CD4-positive, alpha-beta T cell (primary cell): ENCODE data around the gene ZFPM1. TPM values are rescaled to one million over a fixed set of nuclear protein-coding genes. Genes with fewer than 3 reads are reported as not detected.
A peak's percentile ranks its signal among the peaks of the same experiment; 100 is the strongest.

ENCODE experiments used
- ATAC-seq: fragments of 200-7000 bp; cut with Tn5 transposase; one replicate; pipeline ENCODE4 v1.10.0; 2022; ENCODE audit warnings: mild to moderate bottlenecking; ENCODE audit not compliant: poor library complexity
- CTCF ChIA-PET: fragments of 350-600 bp; sonication (Branson Sonifier 250); formaldehyde crosslinking; loops from one replicate; lab custom pipeline; 2021; ENCODE audit warnings: antibody characterized with exemption, inconsistent platforms; lab: Charles Lee
- POLR2A ChIA-PET: fragments of 350-600 bp; sonication (Branson Sonifier 250); formaldehyde crosslinking; loops from one replicate; lab custom pipeline; 2021; ENCODE audit warnings: antibody characterized with exemption, inconsistent platforms; lab: Charles Lee
- DNase-seq, 14 experiments: peaks; one replicate each; pipeline ENCODE4 v3.0.0-alpha.2; 2013 to 2020; ENCODE audit warnings: mixed read lengths in 2 of 14
- H3K27ac ChIP-seq, 2 donors: one replicate each; pipeline versions ENCODE4 v1.5.1 to v1.7.0; 2013; ENCODE audit warnings: low read length in 2 of 2, low read depth in 1 of 2, mild to moderate bottlenecking in 1 of 2
- H3K27me3 ChIP-seq, 2 experiments: 1 replicate in 1 of 2; 2 replicates in 1 of 2; pipeline versions ENCODE4 v1.6.1 to v1.7.0; 2013; ENCODE audit warnings: low read length in 2 of 2, control low read depth in 1 of 2, mild to moderate bottlenecking in 1 of 2, moderate library complexity in 1 of 2; ENCODE audit not compliant: insufficient read depth in 2 of 2, control insufficient read depth in 1 of 2
- H3K36me3 ChIP-seq: one replicate; pipeline ENCODE4 v1.6.1; 2013; ENCODE audit warnings: low read length, control low read depth; ENCODE audit not compliant: insufficient read depth
- H3K4me1 ChIP-seq: one replicate; pipeline ENCODE4 v1.6.1; 2013; ENCODE audit warnings: low read length, control low read depth; ENCODE audit not compliant: insufficient read depth
- H3K4me3 ChIP-seq: one replicate; pipeline ENCODE4 v1.5.1; 2013; ENCODE audit warnings: mild to moderate bottlenecking, low read length, moderate library complexity
- H3K9me3 ChIP-seq, 2 experiments: 1 replicate in 1 of 2; 2 replicates in 1 of 2; pipeline versions ENCODE4 v1.6.1 to v1.7.0; 2013; ENCODE audit warnings: low read length in 2 of 2, mild to moderate bottlenecking in 2 of 2, control low read depth in 1 of 2, moderate library complexity in 1 of 2; ENCODE audit not compliant: control insufficient read depth in 1 of 2, insufficient read depth in 1 of 2
- H3K27ac Mint-ChIP-seq: one replicate; pipeline ENCODE4 v1.8.0; 2020; ENCODE audit warnings: mixed read lengths
- H3K27me3 Mint-ChIP-seq: one replicate; pipeline ENCODE4 v1.8.0; 2021; ENCODE audit warnings: mixed read lengths
- H3K36me3 Mint-ChIP-seq: one replicate; pipeline ENCODE4 v1.8.0; 2021; ENCODE audit warnings: low read depth, mixed read lengths
- H3K4me1 Mint-ChIP-seq: one replicate; pipeline ENCODE4 v1.8.0; 2021; ENCODE audit warnings: low read depth, mixed read lengths
- H3K4me3 Mint-ChIP-seq: one replicate; pipeline ENCODE4 v1.8.0; 2020; ENCODE audit warnings: mild to moderate bottlenecking, mixed read lengths
- H3K9me3 Mint-ChIP-seq: one replicate; pipeline ENCODE4 v1.8.0; 2020; ENCODE audit warnings: mixed read lengths
- CTCF ChIP-seq: fragments of 200-600 bp; IDR thresholded peaks from one replicate; pipeline ENCODE4 v1.8.0; 2022; ENCODE audit warnings: antibody characterized with exemption, mild to moderate bottlenecking
- intact Hi-C, 2 experiments: fragments of 100-400 bp; cut with DNase I in 1 of 2; cut with micrococcal nuclease in 1 of 2; formaldehyde crosslinking; loops; one replicate each; pipeline versions ENCODE4 v1.15.1 to v1.9.0; 2023 to 2025; cut with DNase I, micrococcal nuclease
- total RNA-seq, 174 experiments: library from RNA in 2 of 174; stranded (reverse) in 2 of 174; gene quantifications; one replicate each; pipeline ENCODE4 v1.2.3 and lab custom pipeline; 2021 to 2026

Gene ZFPM1
- total RNA-seq, 2 experiments from 2014 or later: 22.8 to 24.2 TPM

- Histone ChIP-seq H3K27ac (peak overlapping the region; percentile 67 to 68), H3K36me3 (no peaks in the 10 kb centered on the region), H3K27me3 (no peaks in the 10 kb centered on the region), H3K9me3 (no peaks in the 10 kb centered on the region), H3K4me1 (peaks cover 55% of the 10 kb centered on the region), H3K4me3 (peak overlapping the region; percentile 69)
- DNase-seq (peak in 7 of 14 experiments; percentile 26 to 60 (median 43)), ATAC-seq (no peak)
- no peaks in the 10 kb centered on the region for H3K9me3 Mint-ChIP-seq
- no peaks in the 10 kb centered on the region for H3K27me3 Mint-ChIP-seq
- intact Hi-C loops: loop anchor here (1.0 to 10.0 kb wide), 9 partner anchors 80 to 1069 kb away; partner anchors contain the start of genes CTU2 (in 2 of the 2), RNF166 (in 2 of the 2), BANP (in 1 of the 2) and FBXO31 (in 1 of the 2)
- H3K4me1 Mint-ChIP-seq: peaks cover 27% of the 10 kb centered on the region
- H3K27ac Mint-ChIP-seq: peak overlapping the region; percentile 90
- TF ChIP-seq CTCF: no peak
- POLR2A ChIA-PET: interaction anchor here (1.1 to 2.2 kb wide), 9 partner anchors 12 to 503 kb away, joined by 3 to 16 read pairs (median 4); partner anchors contain the start of genes BANP and ZC3H18
- peak overlapping the region; percentile 98 for H3K4me3 Mint-ChIP-seq
- peaks cover 15% of the 10 kb centered on the region for H3K36me3 Mint-ChIP-seq
- CTCF ChIA-PET: no interaction called here
Measured at GRCh38 chr16:88453611-88454522, 787 bp downstream of the ZFPM1 start.

- Histone ChIP-seq H3K27me3 (no peaks in the 10 kb centered on the region), H3K9me3 (no peaks in the 10 kb centered on the region), H3K27ac (peak overlapping the region; percentile 67 to 68), H3K4me3 (peak overlapping the region; percentile 69), H3K36me3 (no peaks in the 10 kb centered on the region), H3K4me1 (peaks cover 60% of the 10 kb centered on the region)
- peaks cover 15% of the 10 kb centered on the region for H3K36me3 Mint-ChIP-seq
- CTCF ChIA-PET: no interaction called here
- intact Hi-C loops: loop anchor here (5.0 to 10.0 kb wide), 6 partner anchors 233 to 1070 kb away; partner anchors contain the start of genes BANP (in 1 of the 2), CTU2 (in 1 of the 2), FBXO31 (in 1 of the 2) and GALNS (in 1 of the 2)
- peaks cover 32% of the 10 kb centered on the region for H3K4me1 Mint-ChIP-seq
- TF ChIP-seq CTCF: no peak
- peak in 11 of 14 experiments; percentile 30 to 81 (median 50) for DNase-seq
- H3K27ac Mint-ChIP-seq: peak overlapping the region; percentile 90
- no peaks in the 10 kb centered on the region for H3K9me3 Mint-ChIP-seq
- ATAC-seq: no peak
- H3K27me3 Mint-ChIP-seq: no peaks in the 10 kb centered on the region
- peak overlapping the region; percentile 98 for H3K4me3 Mint-ChIP-seq
- POLR2A ChIA-PET: interaction anchor here (1.2 to 2.2 kb wide), 8 partner anchors 11 to 504 kb away, joined by 3 to 16 read pairs (median 4); partner anchors contain the start of genes BANP and ZC3H18
Measured at GRCh38 chr16:88454523-88454947, 1.5 kb downstream of the ZFPM1 start.

- Histone ChIP-seq H3K27me3 (no peaks in the 10 kb centered on the region), H3K36me3 (no peaks in the 10 kb centered on the region), H3K4me3 (peak overlapping the region; percentile 69), H3K4me1 (peaks cover 70% of the 10 kb centered on the region), H3K27ac (peak overlapping the region in 1 of 2 donors; percentile 36), H3K9me3 (no peaks in the 10 kb centered on the region)
- TF ChIP-seq CTCF: peak; percentile 17
- CTCF ChIA-PET: no interaction called here
- peaks cover 32% of the 10 kb centered on the region for H3K4me1 Mint-ChIP-seq
- H3K36me3 Mint-ChIP-seq: peaks cover 15% of the 10 kb centered on the region
- intact Hi-C loops: loop anchor here (1.0 to 10.0 kb wide), 4 partner anchors 14 to 1071 kb away; partner anchors contain the start of genes CTU2 (in 1 of the 2), FBXO31 (in 1 of the 2) and RNF166 (in 1 of the 2)
- POLR2A ChIA-PET: interaction anchor here (1.6 to 2.2 kb wide), 3 partner anchors 10 to 505 kb away, joined by 5 to 16 read pairs (median 7); partner anchors contain the start of gene BANP
- ATAC-seq (peak; percentile 18), DNase-seq (peak; percentile 33 to 92 (median 60))
- H3K27ac Mint-ChIP-seq: peak overlapping the region; percentile 93
- H3K9me3 Mint-ChIP-seq: no peaks in the 10 kb centered on the region
- H3K4me3 Mint-ChIP-seq: peak overlapping the region; percentile 90
- H3K27me3 Mint-ChIP-seq: no peaks in the 10 kb centered on the region
Measured at GRCh38 chr16:88455610-88456355, 2.7 kb downstream of the ZFPM1 start.
